NB4 (cell line): ENCODE measurements around the gene ACIN1.

Experiments used
- MYC ChIP-seq: IDR thresholded peaks from 2 replicates; pipeline ENCODE4 v1.6.1; 2011; ENCODE audit warnings: low read depth, low read length
- POLR2A ChIP-seq: IDR thresholded peaks from 2 replicates; pipeline ENCODE4 v1.6.1; 2011; ENCODE audit warnings: mild to moderate bottlenecking; ENCODE audit not compliant: insufficient read length; ENCODE audit errors: extremely low read depth
- TF ChIP-seq, protein P1 (sequence below): IDR thresholded peaks from one replicate; pipeline ENCODE4 v1.5.1; 2012; ENCODE audit warnings: low read depth, low read length
- TF ChIP-seq, protein P2 (sequence below): IDR thresholded peaks from 2 replicates; pipeline ENCODE4 v1.6.1; 2011; ENCODE audit warnings: low read depth, low read length

DNA sequence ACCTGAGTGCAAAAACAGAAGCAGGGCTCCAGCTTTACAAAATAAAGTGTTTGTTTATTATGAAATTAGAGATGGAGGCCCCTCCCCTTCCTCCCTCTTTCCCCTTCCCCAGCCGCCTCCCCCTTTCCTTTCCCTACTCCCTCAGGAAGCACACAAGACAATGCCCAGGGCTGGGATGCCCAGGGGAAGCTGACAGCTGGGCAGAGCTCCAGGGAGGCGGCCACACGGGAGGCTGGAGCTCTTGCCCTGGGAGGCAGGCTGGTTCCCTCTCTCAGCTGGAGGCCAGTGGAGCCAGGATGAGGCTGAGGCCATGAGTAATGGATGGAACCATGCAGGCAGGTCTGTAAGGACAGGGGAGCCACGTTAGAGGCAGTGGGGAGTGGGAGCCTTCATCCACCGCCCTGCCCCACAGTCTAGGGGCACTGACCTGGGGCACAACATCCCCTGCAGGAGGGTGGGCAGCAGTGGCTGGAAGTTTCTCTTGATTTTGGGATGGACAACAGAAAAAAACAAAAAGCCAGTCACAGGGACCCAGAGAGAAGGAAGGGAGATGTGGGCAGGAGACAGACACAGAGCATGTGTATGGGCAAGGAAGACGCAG lies 47.8 kb downstream of the ACIN1 start:
- no peak for TF ChIP-seq POLR2A
- TF ChIP-seq, protein P1, sequence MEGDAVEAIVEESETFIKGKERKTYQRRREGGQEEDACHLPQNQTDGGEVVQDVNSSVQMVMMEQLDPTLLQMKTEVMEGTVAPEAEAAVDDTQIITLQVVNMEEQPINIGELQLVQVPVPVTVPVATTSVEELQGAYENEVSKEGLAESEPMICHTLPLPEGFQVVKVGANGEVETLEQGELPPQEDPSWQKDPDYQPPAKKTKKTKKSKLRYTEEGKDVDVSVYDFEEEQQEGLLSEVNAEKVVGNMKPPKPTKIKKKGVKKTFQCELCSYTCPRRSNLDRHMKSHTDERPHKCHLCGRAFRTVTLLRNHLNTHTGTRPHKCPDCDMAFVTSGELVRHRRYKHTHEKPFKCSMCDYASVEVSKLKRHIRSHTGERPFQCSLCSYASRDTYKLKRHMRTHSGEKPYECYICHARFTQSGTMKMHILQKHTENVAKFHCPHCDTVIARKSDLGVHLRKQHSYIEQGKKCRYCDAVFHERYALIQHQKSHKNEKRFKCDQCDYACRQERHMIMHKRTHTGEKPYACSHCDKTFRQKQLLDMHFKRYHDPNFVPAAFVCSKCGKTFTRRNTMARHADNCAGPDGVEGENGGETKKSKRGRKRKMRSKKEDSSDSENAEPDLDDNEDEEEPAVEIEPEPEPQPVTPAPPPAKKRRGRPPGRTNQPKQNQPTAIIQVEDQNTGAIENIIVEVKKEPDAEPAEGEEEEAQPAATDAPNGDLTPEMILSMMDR, result no peak
- TF ChIP-seq, protein P2, sequence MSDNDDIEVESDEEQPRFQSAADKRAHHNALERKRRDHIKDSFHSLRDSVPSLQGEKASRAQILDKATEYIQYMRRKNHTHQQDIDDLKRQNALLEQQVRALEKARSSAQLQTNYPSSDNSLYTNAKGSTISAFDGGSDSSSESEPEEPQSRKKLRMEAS, result no peak
- TF ChIP-seq MYC, result no peak
